Measurements from ENCODE around the gene CFAP54.
A peak's percentile ranks its signal among the peaks of the same experiment; 100 is the strongest.
"Not testable (repeated sequence)": the region's sequence is repeated elsewhere in the genome, so short reads cannot be mapped to it uniquely, and the experiment has no call there.

CFAP54 gene

GRCh38 chr12:96635844-96636243 is 146.5 kb downstream of the CFAP54 start:
- DNase-seq = no peak

- DNase-seq = no peak
Observed at GRCh38 chr12:96636895-96637294, 147.5 kb downstream of the CFAP54 start.

DNA sequence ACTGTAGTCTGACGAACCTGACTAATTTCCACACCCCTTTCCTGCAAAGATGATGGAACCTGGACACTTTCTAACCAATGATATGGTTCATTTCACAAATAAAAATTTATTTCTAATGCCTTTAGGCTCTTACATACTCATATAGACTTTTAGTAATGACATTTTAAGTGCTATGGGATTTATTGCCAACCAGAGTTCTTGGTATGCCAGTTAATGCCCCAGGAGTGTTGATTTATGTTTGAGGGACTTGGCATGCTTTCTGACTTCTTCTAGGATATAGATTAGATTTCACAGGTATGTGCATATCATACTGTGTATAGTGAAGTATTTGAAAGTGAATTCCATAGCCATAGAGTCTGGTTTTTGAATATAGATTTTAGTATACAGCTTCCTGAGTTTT is 159.5 kb downstream of the CFAP54 start:
- DNase-seq = no peak

- DNase-seq = no peak
Observed at GRCh38 chr12:96652870-96653269, 163.5 kb downstream of the CFAP54 start.

DNA sequence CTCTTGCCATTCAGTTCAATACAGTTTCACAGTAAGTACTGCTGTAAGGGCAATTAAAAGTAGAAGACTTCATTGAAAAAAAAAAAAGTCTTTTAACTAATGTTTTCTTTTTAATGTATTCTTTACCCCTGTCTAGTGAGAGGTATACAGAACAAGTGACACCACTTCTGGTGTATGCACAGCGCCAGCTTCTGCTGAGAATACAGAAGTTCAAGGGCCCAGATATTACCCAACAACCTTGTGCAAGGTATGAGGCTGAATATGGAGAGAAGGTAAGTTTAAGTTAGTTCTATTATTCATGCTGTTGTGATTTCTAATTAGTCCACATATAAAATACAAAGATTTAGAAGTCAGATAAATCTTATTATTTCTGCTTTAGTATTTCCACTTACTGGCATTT is 168.7 kb downstream of the CFAP54 start:
- DNase-seq = no peak

DNA sequence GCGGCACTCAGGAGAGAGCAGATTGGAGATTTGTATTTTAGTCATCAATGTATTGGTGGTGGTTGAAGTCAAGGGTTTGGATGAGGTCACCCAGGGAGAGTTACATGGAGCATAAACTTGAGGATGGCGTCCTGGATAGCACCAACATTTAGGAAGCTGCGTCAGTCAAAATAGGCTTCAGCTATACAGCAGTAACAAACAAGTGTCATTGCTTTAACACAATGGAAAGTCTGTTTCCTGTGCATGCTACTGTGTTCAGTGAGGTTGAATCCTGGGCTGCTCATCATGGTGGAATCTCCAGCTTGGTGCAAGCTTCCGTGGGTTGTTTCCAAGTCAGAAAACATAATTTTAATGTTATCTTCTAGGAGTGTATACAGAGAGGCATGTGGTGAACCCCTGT is 180.4 kb downstream of the CFAP54 start:
- no peak for DNase-seq

DNA sequence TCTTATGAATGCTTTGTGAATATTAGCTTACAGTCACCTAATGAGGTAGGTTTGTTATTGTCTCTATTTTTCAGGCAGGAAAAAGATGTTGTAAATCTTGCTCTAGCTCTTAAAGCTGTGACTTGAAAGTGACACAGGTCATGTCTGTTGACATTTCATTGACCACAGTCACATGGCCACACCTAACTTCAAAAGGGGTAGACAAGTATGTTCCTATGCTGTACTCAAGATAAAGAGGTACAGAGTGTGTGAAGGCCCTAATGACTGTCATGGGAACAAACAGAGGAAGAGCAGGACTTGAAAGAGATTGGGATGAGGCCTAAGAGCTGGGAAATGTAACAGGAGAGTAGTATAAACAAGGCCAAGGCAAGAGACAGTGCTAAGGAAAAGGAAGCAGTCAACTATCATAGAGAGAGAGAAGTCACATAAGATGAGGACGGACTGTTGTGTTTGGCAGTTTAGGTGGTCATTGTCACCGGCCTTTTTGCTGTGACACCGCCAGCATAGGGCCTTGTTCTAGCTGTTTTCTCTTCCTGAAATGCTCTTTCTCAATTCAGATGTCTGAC is 181.0 kb downstream of the CFAP54 start:
- DNase-seq = no peak

DNA sequence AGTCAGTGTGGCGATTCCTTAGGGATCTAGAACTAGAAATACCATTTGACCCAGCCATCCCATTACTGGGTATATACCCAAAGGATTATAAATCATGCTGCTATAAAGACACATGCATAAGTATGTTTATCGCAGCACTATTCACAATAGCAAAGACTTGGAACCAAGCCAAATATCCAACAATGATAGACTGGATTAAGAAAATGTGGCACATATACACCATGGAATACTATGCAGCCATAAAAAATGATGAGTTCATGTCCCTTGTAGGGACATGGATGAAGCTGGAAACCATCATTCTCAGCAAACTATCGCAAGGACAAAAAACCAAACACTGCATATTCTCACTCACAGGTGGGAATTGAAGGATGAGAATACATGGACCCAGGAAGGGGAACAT is 186.1 kb downstream of the CFAP54 start:
- not testable (repeated sequence) for DNase-seq

DNA sequence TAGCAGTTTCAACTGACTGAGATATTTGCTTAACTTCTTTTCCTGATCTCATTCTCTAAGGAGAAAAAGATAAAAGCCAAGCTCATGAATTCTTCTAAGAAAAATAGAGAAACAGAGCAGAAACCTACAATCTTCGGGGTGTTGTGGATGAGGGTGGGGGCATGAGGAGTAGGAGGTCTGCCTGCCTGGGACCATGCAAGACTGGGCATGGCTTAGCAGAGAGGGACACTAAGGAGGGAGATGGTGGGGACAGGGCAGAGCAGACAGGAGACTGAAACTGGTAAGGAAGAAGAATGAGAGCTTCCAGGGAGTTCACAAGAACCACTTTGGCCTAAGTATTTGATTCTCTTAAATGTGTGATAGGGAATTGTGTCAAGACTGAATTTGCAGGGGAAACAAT is 188.0 kb downstream of the CFAP54 start:
- no peak for DNase-seq

- no peak for DNase-seq
Observed at GRCh38 chr12:96687719-96688118, 198.3 kb downstream of the CFAP54 start.

GRCh38 chr12:96698521-96698920 is 209.1 kb downstream of the CFAP54 start:
- no peak for DNase-seq

GRCh38 chr12:96698965-96699364 is 209.6 kb downstream of the CFAP54 start:
- no peak for DNase-seq

- DNase-seq = no peak
Observed at GRCh38 chr12:96701856-96702255, 212.5 kb downstream of the CFAP54 start.

DNA sequence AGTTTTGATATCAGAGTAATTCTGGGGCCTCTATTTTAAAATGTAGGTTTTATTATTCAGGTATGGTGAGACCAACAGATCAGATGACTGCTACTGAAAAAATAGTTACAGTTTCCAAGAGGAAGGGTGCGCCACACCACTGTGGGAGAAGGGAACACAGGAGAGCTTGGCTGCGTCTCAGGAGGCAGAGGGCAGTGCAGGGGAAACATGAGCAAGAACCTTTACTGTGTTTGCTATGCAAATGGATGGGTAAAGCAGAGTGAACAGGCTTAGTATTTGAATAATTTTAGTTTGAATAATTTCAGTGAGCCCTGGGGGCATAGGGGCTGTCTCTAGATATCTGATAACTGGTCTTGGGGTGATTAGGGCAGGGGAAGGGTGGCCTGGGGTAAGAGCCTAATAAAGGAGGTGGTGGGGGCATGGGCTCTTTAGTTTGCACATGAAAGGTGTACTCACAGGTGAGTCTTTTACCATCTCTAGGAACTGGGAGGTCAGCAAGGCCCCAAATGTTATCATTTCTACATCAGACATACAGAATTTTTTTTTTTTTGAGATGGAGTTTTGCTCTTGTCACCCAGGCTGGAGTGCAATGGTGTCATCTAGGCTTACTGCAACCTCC is 220.9 kb downstream of the CFAP54 start:
- peak; percentile 52 for DNase-seq

DNA sequence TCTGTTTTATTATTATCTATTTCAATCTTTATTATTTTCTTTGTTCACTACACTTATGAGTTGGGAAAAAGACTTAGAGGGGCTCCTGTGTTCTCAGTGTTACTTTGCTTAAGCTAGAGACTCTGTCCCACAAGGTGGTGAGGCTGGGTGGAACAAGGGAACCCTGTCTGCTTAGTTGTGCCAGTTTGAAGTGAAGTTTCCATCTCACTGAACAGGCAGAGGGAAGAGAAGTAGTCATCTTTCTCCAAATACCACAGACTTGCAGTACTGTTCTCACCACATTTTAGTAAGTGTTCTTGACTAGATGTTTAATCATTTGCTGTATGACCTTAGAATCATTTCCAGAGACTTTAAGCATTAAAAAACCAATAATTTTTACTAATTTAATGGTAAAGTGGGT is 222.0 kb downstream of the CFAP54 start:
- DNase-seq = no peak

GRCh38 chr12:96714199-96714598 is 224.8 kb downstream of the CFAP54 start:
- no peak for DNase-seq

DNA sequence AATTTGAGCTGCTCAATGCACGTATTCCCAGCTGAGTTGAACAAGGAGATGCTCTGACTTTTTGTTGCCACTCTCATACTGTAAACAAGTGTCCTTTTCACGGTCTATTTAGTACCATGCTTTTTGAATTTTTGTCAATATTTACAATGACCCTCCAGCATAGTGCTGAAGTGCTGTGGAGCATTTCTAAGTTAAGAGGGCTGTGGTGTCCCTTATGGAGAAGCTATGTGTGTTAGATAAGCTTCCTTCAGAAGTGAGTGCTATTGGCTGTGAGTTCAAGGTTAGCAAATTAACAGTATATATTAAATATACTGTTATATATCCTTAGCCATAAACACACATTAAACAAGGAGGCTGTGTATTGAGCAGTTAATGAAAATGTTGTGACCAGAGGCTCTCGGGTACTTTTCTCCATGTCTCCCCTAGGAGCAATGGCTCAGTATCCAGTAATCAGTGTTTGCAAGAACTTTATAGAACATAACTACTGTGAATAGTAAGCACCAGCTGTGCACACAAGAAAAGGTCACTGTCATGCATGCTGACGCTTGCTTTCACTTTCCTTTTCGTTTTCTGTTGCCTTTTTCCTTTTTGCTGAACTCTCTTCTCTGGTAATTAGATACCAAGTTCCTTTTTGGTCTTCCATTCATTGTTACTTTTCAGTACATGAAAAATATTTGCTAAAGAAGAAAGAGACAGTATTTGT is 230.4 kb downstream of the CFAP54 start:
- peak; percentile 76 for DNase-seq

GRCh38 chr12:96720363-96720705 is 231.0 kb downstream of the CFAP54 start:
- peak; percentile 65 for DNase-seq

- not testable (repeated sequence) for DNase-seq
Observed at GRCh38 chr12:96729466-96729865, 240.1 kb downstream of the CFAP54 start.

- DNase-seq = no peak
Observed at GRCh38 chr12:96729886-96730285, 240.5 kb downstream of the CFAP54 start.

DNA sequence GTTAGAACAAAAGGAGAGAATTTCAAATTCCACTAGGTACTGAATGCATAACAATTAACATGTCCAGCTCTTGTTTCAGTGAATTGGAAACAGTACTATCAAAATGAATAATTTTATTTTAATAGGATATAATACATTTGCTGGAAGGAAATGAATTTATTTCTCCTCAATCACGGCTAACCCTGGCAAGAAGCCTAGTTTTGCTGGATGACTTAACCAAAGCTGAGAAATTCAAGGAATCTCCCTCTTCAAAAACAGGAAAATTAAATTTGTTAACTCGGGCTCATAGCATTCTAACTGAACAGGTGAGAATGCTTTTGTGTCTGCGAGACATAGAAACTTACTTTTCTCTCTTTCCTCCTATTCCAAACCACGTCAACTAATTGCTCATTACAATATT is 254.2 kb downstream of the CFAP54 start:
- DNase-seq = no peak

DNA sequence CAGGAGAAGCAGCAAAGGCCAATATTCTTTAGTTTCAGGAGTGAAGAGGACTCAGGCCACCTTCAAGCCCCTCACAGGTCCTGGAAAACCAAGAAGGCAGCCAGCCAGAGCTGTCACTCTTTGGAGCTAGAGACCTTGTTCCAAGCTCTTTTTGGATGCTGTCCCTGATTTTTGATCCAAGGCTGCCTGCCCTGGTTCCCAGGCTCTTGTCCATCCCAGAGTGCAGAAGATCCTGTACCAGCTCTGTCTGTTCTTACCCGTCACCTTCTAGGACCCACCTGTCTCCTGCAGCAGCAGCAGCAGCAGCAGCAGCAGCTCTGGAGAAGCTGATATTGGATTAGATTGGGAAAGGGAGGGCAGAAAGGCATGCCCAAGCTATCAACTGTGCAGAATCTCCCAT is 260.6 kb downstream of the CFAP54 start:
- DNase-seq = no peak

DNA sequence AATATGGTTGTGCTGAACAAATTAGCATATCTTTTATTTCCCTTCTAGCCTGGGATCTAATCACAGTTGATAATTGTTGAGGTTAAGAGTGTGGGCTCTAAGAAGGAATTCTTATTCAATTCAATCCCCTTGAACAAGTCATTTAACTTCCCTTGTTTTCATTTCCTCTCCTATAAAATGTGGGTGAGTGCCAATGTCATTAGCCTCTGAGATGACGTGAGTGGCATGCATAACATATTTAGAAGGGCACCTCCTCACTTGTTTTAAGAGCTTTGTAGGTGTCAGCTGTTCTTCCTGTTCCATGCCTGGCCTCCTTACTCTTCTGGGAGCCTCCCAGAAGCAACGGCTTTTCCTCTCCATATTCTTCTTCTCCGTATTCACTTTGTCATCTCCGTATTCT is 262.2 kb downstream of the CFAP54 start:
- no peak for DNase-seq

DNA sequence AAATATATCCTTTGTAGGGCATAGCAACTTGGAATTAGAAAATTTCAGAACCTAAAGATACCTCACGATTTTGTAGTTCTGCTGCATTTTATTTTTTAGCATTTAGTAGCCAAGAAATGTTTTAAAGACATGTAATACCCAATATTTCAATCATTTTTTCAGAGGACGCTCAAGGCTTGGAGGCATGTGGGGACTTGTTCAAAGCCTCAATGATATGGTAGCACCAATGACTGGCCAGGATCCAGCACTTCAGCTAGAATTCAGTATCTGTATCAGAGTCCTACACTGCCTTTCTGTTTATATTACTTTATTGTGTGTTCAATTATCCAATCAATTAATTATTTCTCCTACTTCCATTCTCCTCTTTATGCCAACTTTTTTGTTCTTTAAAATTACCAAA is 262.8 kb downstream of the CFAP54 start:
- no peak for DNase-seq

- no peak for DNase-seq
Observed at GRCh38 chr12:96766232-96766631, 276.9 kb downstream of the CFAP54 start.
